ENCODE results near the gene RAP1A.
"Not testable (repeated sequence)": the region's sequence is repeated elsewhere in the genome, so short reads cannot be mapped to it uniquely, and the experiment has no call there.

Gene RAP1A

DNA sequence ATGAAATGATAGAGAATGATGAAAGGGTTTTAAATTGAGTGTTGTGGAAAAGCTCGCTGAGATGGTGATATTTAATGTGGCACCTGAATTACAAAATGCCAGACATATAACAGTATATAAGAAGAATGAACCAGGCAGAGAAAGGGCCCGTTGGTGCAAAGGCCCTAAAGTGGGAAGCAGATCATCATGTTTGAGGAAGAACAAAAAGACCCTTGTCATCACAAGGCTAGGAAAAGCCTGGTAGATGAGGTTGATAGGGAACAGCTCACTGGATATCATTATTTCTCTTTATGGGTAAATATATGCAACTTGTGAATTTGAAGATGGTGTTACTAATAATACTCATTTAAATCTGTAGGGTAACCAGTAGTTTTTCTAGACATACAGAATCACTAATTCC is 11.0 kb downstream of the RAP1A start:
- DNase-seq, result no peak

DNA sequence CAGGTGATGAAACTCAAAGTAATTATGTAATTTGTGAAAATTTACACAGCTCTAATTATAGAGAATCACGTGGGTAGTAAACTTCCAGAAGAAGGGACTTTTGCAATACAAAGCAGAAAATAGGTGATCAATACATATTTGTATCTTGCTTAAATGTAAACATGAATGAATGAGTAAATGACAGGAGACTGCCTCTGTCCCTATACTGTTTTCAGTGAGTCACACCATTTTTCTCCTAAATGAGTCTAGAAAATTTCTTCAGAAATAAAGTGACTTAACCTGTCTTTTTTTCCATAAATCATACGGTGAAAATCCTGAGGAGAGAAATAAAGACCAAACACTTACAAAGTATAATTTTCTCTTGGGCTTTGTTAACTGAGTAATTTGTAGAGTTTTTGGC is 11.9 kb downstream of the RAP1A start:
- DNase-seq, result no peak

DNA sequence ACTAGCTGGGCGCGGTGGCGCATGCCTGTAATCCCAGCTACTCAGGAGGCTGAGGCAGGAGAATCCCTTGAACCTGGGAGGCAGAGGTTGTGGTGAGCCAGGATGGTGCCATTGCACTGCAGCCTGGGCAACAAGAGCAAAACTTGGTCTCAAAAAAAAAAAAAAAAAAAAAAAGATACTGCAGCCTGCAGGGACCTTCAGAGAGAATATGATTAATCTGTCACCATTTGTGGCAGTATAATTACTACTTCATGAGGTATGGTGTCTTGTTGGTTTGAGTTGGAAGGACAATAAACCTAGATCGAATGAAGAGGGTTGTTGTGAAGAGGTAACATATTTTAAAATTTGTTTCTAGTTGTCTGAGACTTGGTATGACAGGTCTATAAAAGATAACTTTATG is 13.2 kb downstream of the RAP1A start:
- not testable (repeated sequence) for DNase-seq

- no peak for DNase-seq
Measured at GRCh38 chr1:111633736-111634247, 14.2 kb downstream of the RAP1A start.

- no peak for DNase-seq
Measured at GRCh38 chr1:111635324-111636009, 15.9 kb downstream of the RAP1A start.

DNA sequence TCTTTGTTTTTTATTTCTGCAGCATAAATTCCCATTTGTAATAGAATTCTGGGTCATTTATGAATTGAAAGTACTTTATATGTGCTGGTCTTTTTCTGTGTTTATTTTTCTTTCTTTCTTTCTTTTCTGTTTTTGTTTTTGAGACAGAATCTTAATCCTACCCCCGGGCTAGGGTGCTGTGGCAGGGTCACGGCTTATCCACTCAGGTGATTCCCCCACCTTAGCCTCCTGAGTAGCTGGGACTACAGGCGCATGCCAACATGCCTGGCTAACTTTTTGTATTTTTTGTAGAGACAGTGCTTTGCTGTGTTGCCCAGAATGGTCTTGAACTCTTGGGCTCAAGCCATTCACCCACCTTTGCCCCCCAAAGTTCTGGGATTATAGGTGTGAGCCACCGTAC is 18.7 kb downstream of the RAP1A start:
- DNase-seq, result no peak

- no peak for DNase-seq
Measured at GRCh38 chr1:111639602-111640198, 20.1 kb downstream of the RAP1A start.

DNA sequence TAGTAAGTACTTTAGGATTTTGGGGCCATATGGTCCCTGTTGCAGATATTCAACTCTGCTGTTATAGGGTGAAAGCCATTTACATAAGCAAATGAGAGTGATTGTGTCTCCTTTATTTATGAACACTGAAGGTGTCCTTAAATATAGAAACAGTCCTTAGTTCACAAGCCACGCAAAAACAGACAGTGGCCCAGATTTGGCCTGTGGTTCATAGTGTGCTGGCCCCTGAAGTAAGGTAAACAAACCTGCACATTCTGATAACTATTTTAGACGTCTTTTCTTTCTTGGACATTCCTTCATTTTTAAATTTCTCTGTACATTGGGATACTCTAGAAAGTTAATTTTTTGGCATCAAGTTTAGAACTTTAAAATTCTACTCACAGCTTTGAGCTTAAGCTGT is 23.5 kb downstream of the RAP1A start:
- DNase-seq, result no peak

DNA sequence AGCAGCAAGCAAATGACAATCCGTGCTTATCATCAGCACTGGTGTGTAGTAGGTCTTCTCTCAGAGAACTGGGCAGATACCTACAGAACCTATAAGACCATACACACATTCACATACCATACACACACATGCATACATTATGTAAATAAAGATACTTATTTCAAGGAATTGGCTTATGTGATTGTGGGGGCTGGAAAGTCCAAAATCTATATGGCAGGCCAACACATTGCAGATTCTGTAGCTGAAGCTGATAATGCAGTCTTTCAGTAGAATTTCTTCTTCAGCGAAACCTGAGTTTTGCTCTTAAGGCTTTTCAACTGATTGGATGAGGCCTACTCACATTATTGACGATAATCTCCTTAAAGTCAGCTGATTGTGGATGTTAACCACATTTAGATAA is 24.1 kb downstream of the RAP1A start:
- DNase-seq, result no peak

- DNase-seq, result no peak
Measured at GRCh38 chr1:111644506-111644905, 24.9 kb downstream of the RAP1A start.

GRCh38 chr1:111647736-111648135 is 28.1 kb downstream of the RAP1A start:
- DNase-seq, result peak in 3 of 6 experiments; percentile 32 to 55 (median 36)

GRCh38 chr1:111648806-111649205 is 29.2 kb downstream of the RAP1A start:
- DNase-seq, result no peak

DNA sequence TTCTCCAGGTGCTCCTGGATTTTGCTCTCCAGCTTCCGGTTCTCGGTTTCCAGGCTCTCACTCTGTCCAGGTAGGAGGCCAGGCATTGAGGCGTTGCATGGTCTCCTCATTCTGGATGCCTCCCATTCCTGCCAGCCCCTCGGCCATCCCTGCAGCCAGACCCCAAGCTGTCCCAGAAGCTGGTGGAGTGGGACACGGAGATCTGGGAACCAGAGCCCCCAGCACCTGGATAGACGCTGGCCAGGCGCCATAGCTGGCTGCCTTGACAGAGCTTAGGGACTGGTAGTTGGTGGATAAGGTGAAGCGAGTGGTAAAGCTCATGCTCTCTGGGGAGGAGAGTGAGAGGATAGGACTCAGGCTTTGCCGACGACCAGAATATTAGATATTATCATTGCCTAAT is 29.6 kb downstream of the RAP1A start:
- no peak for DNase-seq

DNA sequence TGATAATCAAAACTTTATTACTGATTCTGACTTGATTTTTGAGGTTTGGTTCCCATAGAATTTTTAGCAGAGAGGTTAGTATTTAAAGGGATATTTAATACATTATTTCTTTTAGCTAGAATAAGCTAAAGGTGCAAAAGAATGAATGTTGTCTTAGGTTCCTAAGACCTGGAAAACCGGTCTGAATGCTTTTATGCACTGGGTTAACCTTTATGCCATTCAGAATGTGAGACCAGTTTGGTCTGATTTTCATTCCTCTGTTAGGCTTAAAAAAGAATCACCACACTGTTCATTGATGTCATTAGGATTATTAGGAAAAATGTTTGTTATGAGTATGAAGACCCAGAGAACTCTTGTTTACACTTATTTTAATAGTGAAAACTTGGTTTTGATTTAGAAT is 30.1 kb downstream of the RAP1A start:
- DNase-seq, result no peak

- DNase-seq, result no peak
Measured at GRCh38 chr1:111653709-111654108, 34.1 kb downstream of the RAP1A start.

DNA sequence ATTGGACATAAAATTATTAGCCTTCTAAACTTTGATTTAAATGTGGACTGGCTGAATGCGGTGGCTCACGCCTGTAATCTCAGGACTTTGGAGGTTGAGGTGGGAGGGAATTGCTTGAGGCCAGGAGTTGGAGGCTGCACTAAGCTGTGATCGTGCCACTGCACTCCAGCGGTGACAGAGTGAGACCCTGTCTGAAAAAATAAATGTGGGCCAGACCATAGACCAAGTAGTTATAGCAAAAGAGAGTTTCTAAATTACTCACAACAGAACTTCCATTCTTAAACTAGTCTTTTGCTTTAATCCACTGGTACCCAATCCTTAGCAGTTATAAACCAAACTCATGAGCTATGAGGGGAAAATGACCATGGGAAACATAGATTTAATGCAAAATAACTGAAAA is 35.2 kb downstream of the RAP1A start:
- no peak for DNase-seq

DNA sequence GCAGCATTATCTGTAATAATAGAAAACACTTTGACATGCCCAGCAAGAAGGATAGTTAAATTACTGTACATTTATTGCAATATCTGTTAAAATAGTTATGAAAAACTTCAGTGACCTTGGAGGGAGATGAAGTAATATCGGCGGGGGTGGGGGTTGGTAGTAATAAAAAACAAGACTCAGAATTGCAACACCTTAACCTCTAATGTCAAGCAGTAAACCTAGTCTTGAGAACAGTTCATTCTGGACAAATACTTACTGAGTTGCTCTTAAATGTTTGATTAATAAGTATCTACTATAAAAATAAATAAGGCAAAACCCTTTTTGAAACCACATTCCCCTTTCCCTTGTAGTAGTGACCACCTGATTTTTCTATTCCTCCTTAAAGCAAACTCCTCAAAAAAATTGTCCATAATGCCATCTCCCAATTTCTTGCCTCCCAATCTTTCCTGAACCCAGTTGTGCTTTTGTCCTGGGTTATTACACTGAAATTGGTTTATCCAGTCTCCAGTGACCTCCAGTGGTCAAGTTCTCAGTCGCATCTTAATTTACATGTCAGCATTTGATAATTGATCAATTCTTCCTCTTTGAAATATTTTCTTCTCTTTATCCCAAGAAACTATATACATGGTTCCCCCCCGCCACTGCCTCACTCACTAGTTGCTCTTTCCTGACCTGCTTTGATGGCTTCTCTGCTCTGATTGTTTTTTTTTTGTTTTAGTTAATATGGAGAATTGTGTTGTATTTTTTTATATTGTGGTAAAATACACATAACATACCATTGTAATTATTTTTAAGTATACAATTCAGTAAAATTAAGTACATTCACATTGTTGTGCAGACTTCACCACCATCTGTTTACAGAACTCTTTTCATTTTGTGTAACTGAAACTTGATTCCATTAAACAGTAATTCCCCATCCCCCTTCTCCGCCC is 36.8 kb downstream of the RAP1A start:
- peak in 2 of 6 experiments; percentile 14 to 26 for DNase-seq

DNA sequence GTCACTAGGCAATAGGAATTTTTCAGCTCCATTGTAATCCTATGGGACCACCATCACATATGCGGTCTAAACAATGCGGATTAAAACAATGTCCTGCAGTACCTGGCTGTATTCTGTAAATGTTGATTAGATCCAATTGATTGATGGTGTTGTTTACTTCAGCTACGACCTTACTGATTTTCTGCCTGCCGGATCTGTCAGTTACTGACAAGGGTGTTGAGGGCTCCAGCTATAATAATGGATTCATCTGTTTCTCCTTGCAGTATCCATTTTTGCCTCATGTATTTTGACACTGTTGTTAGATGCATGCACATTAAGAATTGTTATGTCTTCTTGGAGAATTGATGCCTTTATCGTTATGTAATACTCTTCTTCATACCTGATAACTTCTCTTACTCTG is 39.0 kb downstream of the RAP1A start:
- DNase-seq, result no peak

GRCh38 chr1:111660204-111661150 is 40.9 kb downstream of the RAP1A start:
- peak in 3 of 6 experiments; percentile 17 to 43 (median 42) for DNase-seq

GRCh38 chr1:111664652-111665051 is 45.1 kb downstream of the RAP1A start:
- no peak for DNase-seq

DNA sequence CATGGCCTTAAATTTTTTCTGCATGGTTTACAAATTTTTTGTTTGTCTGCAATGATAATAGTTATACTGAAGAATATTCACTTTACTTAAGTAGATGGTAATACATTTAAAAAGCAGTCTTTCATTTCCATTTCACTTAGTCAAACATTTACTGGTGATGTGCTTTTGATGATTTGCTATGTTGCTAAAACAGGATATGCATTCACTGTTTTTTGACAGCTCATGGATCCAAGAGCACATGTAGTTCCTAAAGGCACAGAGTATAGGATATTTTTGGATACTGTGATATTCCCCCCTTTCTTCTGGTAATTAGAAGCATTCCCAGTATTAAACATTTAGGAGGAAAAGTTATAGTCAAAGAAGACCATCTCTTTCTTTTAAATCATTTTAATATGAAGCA is 45.9 kb downstream of the RAP1A start:
- no peak for DNase-seq

GRCh38 chr1:111666828-111667227 is 47.2 kb downstream of the RAP1A start:
- no peak for DNase-seq
